Transverse colon (tissue), 4 donors: Measurements from ENCODE around the gene CLECL1.

Experiments used
- POLR2A ChIP-seq: fragments of 450-650 bp; IDR thresholded peaks from one replicate; pipeline ENCODE4 v1.6.1; 2016; ENCODE audit warnings: antibody characterized with exemption, mild to moderate bottlenecking, moderate library complexity
- POLR2AphosphoS5 ChIP-seq, 3 donors: sonication (generic); formaldehyde crosslinking; IDR thresholded peaks; one replicate each; pipeline ENCODE4 v1.6.1; 2016; ENCODE audit warnings: antibody characterized with exemption in 3 of 3
- TF ChIP-seq, protein P1 (sequence below), 5 experiments: fragments of 200-600 bp in 3 of 5; fragments of 450-650 bp in 2 of 5; sonication (generic) in 3 of 5; IDR thresholded peaks; 1 replicate in 2 of 5; 2 replicates in 3 of 5; pipeline ENCODE4 v1.5.1; 2016 to 2017; ENCODE audit warnings: antibody characterized with exemption in 5 of 5, inconsistent platforms in 3 of 5, mild to moderate bottlenecking in 2 of 5, moderate library complexity in 1 of 5

GRCh38 chr12:9725213-9725870 is 7.6 kb downstream of the CLECL1 start:
- TF ChIP-seq, protein P1, sequence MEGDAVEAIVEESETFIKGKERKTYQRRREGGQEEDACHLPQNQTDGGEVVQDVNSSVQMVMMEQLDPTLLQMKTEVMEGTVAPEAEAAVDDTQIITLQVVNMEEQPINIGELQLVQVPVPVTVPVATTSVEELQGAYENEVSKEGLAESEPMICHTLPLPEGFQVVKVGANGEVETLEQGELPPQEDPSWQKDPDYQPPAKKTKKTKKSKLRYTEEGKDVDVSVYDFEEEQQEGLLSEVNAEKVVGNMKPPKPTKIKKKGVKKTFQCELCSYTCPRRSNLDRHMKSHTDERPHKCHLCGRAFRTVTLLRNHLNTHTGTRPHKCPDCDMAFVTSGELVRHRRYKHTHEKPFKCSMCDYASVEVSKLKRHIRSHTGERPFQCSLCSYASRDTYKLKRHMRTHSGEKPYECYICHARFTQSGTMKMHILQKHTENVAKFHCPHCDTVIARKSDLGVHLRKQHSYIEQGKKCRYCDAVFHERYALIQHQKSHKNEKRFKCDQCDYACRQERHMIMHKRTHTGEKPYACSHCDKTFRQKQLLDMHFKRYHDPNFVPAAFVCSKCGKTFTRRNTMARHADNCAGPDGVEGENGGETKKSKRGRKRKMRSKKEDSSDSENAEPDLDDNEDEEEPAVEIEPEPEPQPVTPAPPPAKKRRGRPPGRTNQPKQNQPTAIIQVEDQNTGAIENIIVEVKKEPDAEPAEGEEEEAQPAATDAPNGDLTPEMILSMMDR (IDR thresholded peaks at IDR 0.05): no peak
- TF ChIP-seq POLR2AphosphoS5 (IDR thresholded peaks at IDR 0.05) (no peak), POLR2A (no peak)
